ENCODE data around the gene ACOT8. TPM values are rescaled to one million over a fixed set of nuclear protein-coding genes. Genes with fewer than 3 reads are reported as not detected.

Gene ACOT8
- total RNA-seq, 1 donor from 2014 or later, result 33.8 TPM

DNA sequence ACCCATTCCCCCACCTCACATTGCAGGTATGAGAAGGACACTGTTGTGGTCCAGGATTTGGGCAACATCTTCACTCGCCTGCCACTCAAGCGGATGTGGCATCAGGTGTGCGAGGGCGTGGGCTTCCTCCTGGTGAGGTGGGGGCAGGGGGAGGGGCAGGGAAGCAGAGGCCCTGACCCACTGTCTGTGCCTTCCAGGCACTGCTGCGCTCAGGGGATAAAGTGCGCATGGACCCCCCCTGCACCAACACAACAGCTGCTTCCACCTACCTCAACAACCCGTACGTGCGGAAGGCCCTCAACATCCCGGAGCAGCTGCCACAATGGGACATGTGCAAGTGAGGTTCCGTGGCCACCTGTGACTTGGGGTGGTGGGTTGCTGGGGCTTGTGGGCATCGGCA, 37.6 kb upstream of the ACOT8 start:
- TF ChIP-seq, protein P1, sequence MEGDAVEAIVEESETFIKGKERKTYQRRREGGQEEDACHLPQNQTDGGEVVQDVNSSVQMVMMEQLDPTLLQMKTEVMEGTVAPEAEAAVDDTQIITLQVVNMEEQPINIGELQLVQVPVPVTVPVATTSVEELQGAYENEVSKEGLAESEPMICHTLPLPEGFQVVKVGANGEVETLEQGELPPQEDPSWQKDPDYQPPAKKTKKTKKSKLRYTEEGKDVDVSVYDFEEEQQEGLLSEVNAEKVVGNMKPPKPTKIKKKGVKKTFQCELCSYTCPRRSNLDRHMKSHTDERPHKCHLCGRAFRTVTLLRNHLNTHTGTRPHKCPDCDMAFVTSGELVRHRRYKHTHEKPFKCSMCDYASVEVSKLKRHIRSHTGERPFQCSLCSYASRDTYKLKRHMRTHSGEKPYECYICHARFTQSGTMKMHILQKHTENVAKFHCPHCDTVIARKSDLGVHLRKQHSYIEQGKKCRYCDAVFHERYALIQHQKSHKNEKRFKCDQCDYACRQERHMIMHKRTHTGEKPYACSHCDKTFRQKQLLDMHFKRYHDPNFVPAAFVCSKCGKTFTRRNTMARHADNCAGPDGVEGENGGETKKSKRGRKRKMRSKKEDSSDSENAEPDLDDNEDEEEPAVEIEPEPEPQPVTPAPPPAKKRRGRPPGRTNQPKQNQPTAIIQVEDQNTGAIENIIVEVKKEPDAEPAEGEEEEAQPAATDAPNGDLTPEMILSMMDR (IDR thresholded peaks at IDR 0.05; ENCODE audit: partially characterized antibody, unreplicated experiment), result no peak
- Mint-ChIP-seq H3K4me3 (ENCODE audit: unreplicated experiment) (no peak overlapping the region), H3K36me3 (ENCODE audit: unreplicated experiment) (no peaks in the 10 kb centered on the region), H3K27me3 (ENCODE audit: unreplicated experiment) (peaks cover 17% of the 10 kb centered on the region), H3K27ac (ENCODE audit: unreplicated experiment) (no peak overlapping the region), H3K9me3 (ENCODE audit: unreplicated experiment) (peaks cover 11% of the 10 kb centered on the region), H3K4me1 (ENCODE audit: low read depth, unreplicated experiment) (peaks cover 8% of the 10 kb centered on the region)
- no peak for DNase-seq

DNA sequence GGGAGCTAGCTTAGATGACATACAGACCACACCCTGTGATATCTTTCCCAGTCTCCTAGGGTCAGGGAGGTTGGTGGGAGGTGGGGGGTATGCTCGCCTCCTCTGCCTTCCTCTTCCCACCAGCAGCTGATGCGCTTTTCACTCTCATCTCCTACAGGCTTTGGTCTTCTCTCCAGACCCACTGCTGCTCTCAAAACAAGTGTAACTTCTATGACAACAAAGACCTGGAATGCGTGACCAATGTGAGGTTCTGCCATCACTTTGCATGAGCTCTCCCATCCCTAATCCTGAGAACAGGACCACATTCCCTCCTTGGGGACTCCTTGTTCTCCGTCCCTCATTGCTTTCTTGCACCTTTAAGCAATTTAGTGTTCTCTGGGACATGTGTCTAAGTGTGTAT, 36.6 kb upstream of the ACOT8 start:
- Mint-ChIP-seq H3K36me3 (ENCODE audit: unreplicated experiment) (no peaks in the 10 kb centered on the region), H3K4me3 (ENCODE audit: unreplicated experiment) (peak overlapping the region; percentile 28), H3K27me3 (ENCODE audit: unreplicated experiment) (peaks cover 14% of the 10 kb centered on the region), H3K9me3 (ENCODE audit: unreplicated experiment) (peaks cover 11% of the 10 kb centered on the region), H3K27ac (ENCODE audit: unreplicated experiment) (no peak overlapping the region), H3K4me1 (ENCODE audit: low read depth, unreplicated experiment) (peaks cover 6% of the 10 kb centered on the region)
- DNase-seq, result no peak
- TF ChIP-seq, protein P1 (IDR thresholded peaks at IDR 0.05; ENCODE audit: partially characterized antibody, unreplicated experiment), result no peak

DNA sequence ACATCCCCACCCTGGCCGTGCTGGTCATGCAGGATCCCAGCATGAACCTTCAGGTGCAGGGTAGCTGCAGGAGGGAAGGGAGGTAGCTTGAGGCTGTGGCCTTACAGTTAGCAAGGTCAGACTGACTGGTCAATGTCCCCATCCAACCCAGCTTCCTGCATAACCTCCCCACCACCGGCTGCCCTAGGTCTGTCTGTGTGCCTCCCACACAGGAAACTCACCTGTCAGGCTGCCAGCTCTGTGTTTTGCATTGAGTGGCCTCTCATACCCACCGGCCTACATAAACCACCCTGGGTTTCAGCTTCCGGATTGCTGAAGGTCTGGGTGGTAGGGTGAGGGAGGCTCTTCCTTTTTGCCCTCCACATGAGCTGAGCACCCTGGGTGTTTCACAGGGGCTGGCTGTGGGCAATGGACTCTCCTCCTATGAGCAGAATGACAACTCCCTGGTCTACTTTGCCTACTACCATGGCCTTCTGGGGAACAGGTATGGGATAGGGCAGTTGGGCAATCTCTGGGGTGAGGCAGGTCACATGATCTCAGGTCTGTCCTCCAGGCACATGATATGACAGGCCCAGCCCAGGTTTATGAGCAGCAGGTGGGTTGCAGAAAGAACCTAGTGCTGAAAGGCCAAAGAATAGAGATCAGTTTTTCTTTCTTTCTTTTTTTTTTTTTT, 35.8 kb upstream of the ACOT8 start:
- peaks cover 13% of the 10 kb centered on the region for H3K27me3 Mint-ChIP-seq (ENCODE audit: unreplicated experiment)
- TF ChIP-seq, protein P1 (IDR thresholded peaks at IDR 0.05; ENCODE audit: partially characterized antibody, unreplicated experiment), result no peak
- no peak for DNase-seq
- H3K4me1 Mint-ChIP-seq (ENCODE audit: low read depth, unreplicated experiment), result peaks cover 6% of the 10 kb centered on the region
- no peaks in the 10 kb centered on the region for H3K36me3 Mint-ChIP-seq (ENCODE audit: unreplicated experiment)
- no peak overlapping the region for H3K27ac Mint-ChIP-seq (ENCODE audit: unreplicated experiment)
- peak overlapping the region; percentile 78 for H3K4me3 Mint-ChIP-seq (ENCODE audit: unreplicated experiment)
- H3K9me3 Mint-ChIP-seq (ENCODE audit: unreplicated experiment), result peaks cover 11% of the 10 kb centered on the region

DNA sequence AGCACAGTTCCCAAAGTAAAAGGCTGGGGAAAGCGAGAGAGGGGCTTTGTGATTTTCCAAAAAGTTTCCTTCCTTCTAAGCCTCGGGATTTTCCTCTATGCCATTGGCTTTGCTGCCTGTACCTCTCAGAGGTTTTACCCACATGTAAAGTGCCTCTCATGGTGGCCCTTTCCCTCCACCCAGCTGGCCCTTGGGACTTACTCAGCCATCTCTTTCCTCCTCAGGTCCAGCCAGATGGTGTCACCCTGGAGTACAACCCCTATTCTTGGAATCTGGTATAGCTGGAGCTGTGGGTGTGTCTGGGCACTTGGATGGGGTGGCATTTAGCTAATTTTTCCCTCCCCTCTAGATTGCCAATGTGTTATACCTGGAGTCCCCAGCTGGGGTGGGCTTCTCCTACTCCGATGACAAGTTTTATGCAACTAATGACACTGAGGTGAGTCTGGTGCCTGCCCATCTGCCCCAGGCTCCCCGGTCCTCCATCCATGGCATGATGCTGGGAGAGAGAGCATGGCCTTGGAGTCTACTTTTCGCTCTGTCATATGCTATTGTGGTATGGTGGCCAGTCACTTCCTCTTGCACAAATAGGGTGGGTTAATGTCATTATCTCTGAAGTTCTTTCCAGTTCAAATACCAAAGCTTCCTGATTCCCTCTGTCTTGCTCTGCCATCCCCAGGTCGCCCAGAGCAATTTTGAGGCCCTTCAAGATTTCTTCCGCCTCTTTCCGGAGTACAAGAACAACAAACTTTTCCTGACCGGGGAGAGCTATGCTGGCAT, 35.0 kb upstream of the ACOT8 start:
- Mint-ChIP-seq H3K27me3 (ENCODE audit: unreplicated experiment) (peaks cover 9% of the 10 kb centered on the region), H3K4me1 (ENCODE audit: low read depth, unreplicated experiment) (peaks cover 3% of the 10 kb centered on the region), H3K27ac (ENCODE audit: unreplicated experiment) (no peak overlapping the region), H3K4me3 (ENCODE audit: unreplicated experiment) (peak overlapping the region; percentile 78), H3K9me3 (ENCODE audit: unreplicated experiment) (peaks cover 11% of the 10 kb centered on the region), H3K36me3 (ENCODE audit: unreplicated experiment) (no peaks in the 10 kb centered on the region)
- TF ChIP-seq, protein P1 (IDR thresholded peaks at IDR 0.05; ENCODE audit: partially characterized antibody, unreplicated experiment), result no peak
- no peak for DNase-seq
